A172 (cell line): ENCODE results near the gene ACP4. TPM values are rescaled to one million over a fixed set of nuclear protein-coding genes. Genes with fewer than 3 reads are reported as not detected.
"Not testable (repeated sequence)": the region's sequence is repeated elsewhere in the genome, so short reads cannot be mapped to it uniquely, and the experiment has no call there.

Experiments used
- DNase-seq: peaks from one replicate; pipeline ENCODE4 v3.0.0-alpha.2; 2015; ENCODE audit warnings: low spot score
- total RNA-seq: library from RNA; depleted of rRNA; stranded (reverse); fragments of >200 nt; shearing (Covaris generic); gene quantifications from 2 replicates; pipeline ENCODE4 v1.2.3, GENCODE V29; 2014

Gene ACP4
- total RNA-seq, 1 experiment from 2014 or later, result not detected

- DNase-seq, result no peak
Observed at GRCh38 chr19:50797429-50797780, 7.2 kb downstream of the ACP4 start.

GRCh38 chr19:50797781-50798658 lies 7.8 kb downstream of the ACP4 start:
- no peak for DNase-seq

- no peak for DNase-seq
Observed at GRCh38 chr19:50798659-50799546, 8.7 kb downstream of the ACP4 start.

DNA sequence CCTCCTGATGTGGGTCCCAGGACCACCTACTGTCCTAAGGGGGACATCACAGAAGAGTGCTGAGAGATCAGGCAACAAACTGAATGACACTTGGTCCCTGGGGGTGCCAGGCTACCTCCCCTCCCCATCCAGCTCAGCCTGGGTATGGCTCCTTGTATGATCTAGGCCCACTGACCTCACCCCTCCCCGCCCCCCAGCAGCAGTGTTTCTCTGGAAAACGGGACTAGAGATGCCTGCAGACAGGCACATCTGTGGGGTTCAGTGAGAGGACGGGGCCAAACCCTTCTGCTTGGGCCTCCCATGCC lies 9.3 kb downstream of the ACP4 start:
- no peak for DNase-seq

- no peak for DNase-seq
Observed at GRCh38 chr19:50801107-50801506, 10.9 kb downstream of the ACP4 start.

DNA sequence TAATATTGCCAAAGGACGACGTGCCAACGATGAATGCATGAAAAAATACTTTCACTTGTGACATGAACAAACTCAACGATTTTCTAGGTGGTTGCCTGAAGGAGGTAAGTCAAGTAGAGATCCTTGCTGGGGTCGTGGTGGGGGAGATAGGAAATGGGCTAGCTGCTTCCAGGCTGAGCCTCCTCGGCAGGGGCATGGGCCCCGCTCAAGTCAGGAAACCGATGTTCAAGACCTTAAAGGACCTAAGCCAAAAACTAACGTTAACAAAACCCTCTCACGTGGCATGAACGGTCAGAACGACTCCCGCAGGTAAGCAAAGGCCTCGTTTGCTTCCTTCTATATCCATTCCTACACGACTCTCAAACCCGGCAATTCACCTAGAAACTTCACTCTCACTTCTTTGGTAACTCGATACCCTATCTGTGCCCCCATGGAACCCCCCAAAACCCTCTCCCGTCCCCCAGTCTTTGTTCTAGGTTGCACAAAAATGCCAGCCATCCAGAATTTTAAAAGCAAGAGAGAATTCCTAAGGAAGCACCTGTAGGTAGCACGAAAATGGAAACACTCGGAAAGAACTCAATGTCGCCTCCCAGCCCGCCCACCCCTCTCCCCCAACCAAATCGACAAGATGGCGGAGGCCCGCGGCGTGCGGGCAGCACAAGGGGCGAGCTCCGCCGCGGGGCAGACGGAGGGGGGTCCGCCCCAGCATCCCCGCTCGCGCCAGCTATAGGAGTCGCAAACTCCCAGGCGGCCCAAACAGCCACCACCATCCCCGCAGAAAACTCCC lies 13.6 kb downstream of the ACP4 start:
- no peak for DNase-seq

DNA sequence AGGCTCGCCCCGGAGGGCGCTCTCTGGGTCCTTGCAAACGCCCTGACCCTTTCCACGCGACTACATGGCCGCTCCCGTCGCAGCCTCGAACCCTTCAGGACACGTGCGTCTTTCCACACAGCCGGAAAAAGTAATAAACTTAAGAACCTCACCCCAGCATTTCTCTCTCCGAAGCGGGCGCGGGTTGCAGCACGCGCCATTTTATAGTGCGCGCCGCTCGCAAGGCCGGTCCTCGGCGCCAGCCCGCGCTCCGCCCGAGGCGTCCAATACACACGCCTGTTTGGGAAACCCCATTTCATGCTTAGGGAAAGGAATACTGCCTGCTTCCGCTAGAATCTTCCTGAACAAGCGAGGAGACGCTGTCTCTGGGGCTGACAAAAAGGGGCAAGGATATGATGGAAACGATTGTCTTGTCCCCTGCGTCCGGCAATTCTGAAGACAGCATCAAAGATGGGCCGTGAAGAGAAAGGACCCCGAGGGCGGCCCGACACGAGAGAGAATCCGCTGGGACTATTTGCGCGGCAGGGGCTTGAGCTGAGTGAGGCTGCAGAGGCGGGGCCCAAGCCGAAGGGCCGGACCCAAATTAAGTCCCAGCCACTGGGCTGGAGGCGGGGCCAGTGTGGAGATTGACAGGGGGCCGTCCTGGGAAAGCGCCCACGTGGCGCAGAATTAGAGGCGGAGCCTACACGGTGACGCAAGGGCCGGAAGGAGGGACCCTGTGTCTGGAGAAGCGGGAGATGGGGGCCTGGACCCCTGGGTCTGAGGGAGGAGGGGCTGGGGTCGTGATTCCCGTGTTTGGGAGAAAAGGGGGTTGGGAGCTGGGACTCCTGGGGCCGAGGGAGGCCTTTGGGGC lies 14.4 kb downstream of the ACP4 start:
- peak; percentile 98 for DNase-seq

- DNase-seq, result no peak
Observed at GRCh38 chr19:50808856-50809255, 18.6 kb downstream of the ACP4 start.

- not testable (repeated sequence) for DNase-seq
Observed at GRCh38 chr19:50811622-50812238, 21.5 kb downstream of the ACP4 start.

- DNase-seq, result no peak
Observed at GRCh38 chr19:50812474-50812873, 22.3 kb downstream of the ACP4 start.

- DNase-seq, result no peak
Observed at GRCh38 chr19:50814883-50815282, 24.7 kb downstream of the ACP4 start.

- no peak for DNase-seq
Observed at GRCh38 chr19:50815439-50815838, 25.2 kb downstream of the ACP4 start.

DNA sequence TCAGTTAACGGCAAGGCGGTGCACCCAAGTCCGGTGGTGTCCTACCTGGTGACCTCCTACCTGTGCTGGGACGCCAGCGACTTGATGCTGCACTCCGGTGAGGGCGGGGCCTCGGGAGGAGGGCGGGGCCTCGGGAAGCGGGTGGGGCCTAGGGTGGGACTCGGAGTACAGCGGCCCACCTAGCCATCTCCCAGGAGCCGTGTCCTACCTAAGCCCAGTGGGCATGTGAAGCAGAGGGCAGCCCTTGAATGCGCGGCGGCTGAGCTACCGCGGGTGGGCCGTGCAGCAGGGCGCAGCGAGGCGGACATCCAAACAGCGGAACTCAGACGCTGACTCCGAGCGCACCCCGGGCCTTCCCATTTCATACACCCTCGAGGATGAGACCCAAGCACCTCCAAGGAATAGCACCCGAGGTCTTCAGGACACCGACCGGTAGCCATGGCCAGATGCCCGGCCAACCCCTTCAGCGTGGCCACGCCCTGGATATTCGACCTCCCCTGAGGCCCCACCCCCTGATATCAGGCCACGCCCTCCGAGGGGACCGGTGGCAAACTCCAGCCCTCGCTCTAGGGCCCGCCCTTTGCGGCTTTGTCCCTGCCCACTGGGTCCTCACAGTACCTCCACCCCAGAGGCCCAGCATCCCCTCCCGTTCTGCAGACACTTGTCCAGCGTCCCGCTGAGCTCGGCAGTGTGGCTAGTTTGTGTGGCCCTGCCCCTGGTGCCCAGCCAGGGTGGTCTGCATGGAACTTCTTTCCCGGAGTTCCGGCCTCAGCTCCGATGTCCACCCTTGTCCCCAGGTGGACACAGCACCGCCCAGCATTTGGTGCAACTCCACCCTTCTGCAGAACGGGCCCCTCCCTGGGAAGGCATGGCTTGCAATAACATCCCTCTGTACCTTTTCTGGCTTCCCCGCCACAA lies 28.0 kb downstream of the ACP4 start:
- DNase-seq, result no peak

DNA sequence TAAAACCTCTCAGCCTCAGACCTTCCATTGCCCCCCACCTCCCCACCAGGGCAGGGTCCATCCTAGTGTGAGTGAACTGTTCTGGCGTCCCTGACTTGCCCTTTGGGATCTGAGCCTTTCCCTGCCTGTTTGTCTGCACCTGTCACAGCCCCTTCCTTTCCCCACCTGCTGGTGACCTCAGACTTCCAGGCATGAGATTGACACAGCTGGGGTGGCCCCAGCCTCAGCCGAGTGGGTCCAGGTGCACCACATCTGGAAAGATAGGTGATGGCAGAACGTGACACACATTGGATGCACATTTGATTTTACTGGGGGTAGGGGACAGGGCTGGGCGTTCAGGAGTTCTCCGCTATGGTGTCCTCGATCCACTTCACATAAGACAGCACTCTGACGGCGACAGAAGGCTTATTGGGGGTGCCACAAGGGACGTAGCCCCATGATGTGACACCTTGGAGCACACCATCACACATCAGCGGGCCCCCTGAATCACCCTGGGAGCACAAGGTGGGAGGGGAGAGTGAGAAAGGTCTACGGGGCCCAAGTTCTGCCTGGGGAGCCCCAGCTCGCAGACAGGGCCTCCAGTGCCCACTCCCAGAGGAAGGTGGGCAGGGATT lies 28.8 kb downstream of the ACP4 start:
- no peak for DNase-seq

- DNase-seq, result no peak
Observed at GRCh38 chr19:50819636-50820035, 29.4 kb downstream of the ACP4 start.

GRCh38 chr19:50820086-50820485 lies 29.9 kb downstream of the ACP4 start:
- no peak for DNase-seq

- DNase-seq, result no peak
Observed at GRCh38 chr19:50820549-50821247, 30.5 kb downstream of the ACP4 start.

DNA sequence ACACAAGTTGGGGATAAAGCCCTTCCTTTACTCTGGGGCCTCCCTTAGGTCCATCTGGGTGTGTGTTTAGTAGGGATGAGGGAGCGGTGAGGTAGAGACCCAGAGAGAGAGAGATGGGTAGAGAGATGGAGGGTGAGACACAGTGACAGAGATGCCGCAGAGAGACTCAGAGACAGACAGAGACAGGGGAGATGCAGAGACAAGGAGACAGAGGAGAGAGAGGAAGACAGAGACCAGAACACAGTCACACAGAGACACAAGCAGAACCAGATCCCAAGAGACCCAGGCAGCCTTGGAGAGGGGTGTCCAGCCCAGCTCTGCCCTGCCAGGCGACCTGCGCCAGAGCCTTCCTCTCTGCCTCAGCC lies 31.0 kb downstream of the ACP4 start:
- DNase-seq, result no peak

GRCh38 chr19:50821622-50822021 lies 31.4 kb downstream of the ACP4 start:
- DNase-seq, result no peak
